Hepatocyte (in vitro differentiated cells): ENCODE data around the gene MEGF10. TPM values are rescaled to one million over a fixed set of nuclear protein-coding genes. Genes with fewer than 3 reads are reported as not detected.

Experiments used
- DNase-seq: peaks from one replicate; pipeline ENCODE4 v3.0.0-alpha.2; 2016; ENCODE audit warnings: low spot score
- H2AFZ ChIP-seq: fragments of 200-600 bp; sonication (generic); 2 replicates; pipeline ENCODE4 v1.6.0; 2016; ENCODE audit warnings: antibody characterized with exemption, mild to moderate bottlenecking
- H3K27ac ChIP-seq: fragments of 200-600 bp; sonication (generic); 2 replicates; pipeline ENCODE4 v1.5.1; 2016; ENCODE audit warnings: mild to moderate bottlenecking
- H3K27me3 ChIP-seq: fragments of 200-600 bp; sonication (generic); 2 replicates; pipeline ENCODE4 v1.6.1; 2016
- H3K36me3 ChIP-seq: fragments of 200-600 bp; sonication (generic); replicated peaks from 2 replicates; pipeline ENCODE4 v1.5.1; 2016; ENCODE audit warnings: low read depth; ENCODE audit not compliant: insufficient read depth
- H3K4me1 ChIP-seq: fragments of 200-600 bp; sonication (generic); 2 replicates; pipeline ENCODE4 v1.5.1; 2016; ENCODE audit warnings: mild to moderate bottlenecking, moderate library complexity; ENCODE audit not compliant: insufficient read depth
- H3K4me2 ChIP-seq: fragments of 200-600 bp; sonication (generic); 2 replicates; pipeline ENCODE4 v1.6.0; 2016
- H3K4me3 ChIP-seq: fragments of 200-600 bp; sonication (generic); 2 replicates; pipeline ENCODE4 v1.5.1; 2016; ENCODE audit warnings: mild to moderate bottlenecking
- H3K79me2 ChIP-seq: fragments of 200-600 bp; sonication (generic); 2 replicates; pipeline ENCODE4 v1.6.0; 2017; ENCODE audit warnings: mild to moderate bottlenecking
- H3K9me2 ChIP-seq: fragments of 200-600 bp; sonication (generic); replicated peaks from 2 replicates; pipeline ENCODE4 v1.6.0; 2017; ENCODE audit warnings: mild to moderate bottlenecking; ENCODE audit not compliant: insufficient read depth
- H3K9me3 ChIP-seq: fragments of 200-600 bp; sonication (generic); 2 replicates; pipeline ENCODE4 v1.5.1; 2016; ENCODE audit warnings: low read depth, mild to moderate bottlenecking
- H4K20me1 ChIP-seq: fragments of 200-600 bp; sonication (generic); 2 replicates; pipeline ENCODE4 v1.6.0; 2016; ENCODE audit warnings: mild to moderate bottlenecking; ENCODE audit not compliant: insufficient read depth, poor library complexity, severe bottlenecking
- EZH2 ChIP-seq: fragments of 200-600 bp; sonication (generic); IDR thresholded peaks from 2 replicates; pipeline ENCODE4 v1.6.1; 2016; ENCODE audit warnings: antibody characterized with exemption, mild to moderate bottlenecking, borderline replicate concordance
- EZH2phosphoT487 ChIP-seq: fragments of 200-600 bp; sonication (generic); IDR thresholded peaks from one replicate; pipeline ENCODE4 v1.6.1; 2018; ENCODE audit warnings: antibody characterized with exemption, mild to moderate bottlenecking, low read depth, moderate library complexity; ENCODE audit not compliant: unreplicated experiment, severe bottlenecking
- WGBS: methylation state at CpG from one replicate; pipeline ENCODE4 v1.1.6; 2016; ENCODE audit warnings: low lambda C conversion rate; ENCODE audit errors: missing lambda C conversion rate; 5-methylcytosine and 5-hydroxymethylcytosine counted together
- polyA plus RNA-seq: library from polyadenylated mRNA; unstranded; fragments of >200 nt; fragmentation: Nextera tagmentation; extraction: Ambion mirVana; gene quantifications from 2 replicates; pipeline ENCODE4 v1.2.1, GENCODE V29; 2016
- total RNA-seq: library from RNA; depleted of rRNA; stranded (reverse); fragments of >200 nt; gene quantifications from 2 replicates; pipeline ENCODE4 v1.2.3, GENCODE V29; 2014
- TF ChIP-seq, protein P1 (sequence below): fragments of 200-600 bp; sonication (generic); IDR thresholded peaks from 2 replicates; pipeline ENCODE4 v1.5.1; 2016; ENCODE audit warnings: antibody characterized with exemption, mild to moderate bottlenecking; ENCODE audit not compliant: poor library complexity

Gene MEGF10
- total and polyA plus RNA-seq, 2 experiments from 2014 or later = 1.7 to 6.7 TPM

DNA sequence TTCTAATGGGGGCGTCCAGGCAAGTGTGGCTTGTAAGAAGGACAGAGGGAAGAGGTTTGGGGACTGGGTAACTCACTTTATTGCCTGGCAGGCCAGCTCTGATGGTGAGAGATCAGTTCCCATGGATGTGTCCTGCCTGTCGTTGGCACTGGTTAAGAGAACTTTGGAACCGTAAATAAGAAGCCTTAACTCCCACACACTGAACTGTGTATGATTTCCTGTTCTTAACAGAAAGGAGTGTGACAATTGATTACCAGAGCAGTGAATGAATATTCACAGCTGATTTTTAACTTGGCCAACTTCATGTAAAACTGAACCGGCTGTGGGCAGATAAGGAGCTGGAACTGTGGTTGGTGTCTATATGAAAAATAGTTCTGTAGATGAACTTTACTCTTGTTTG, 63.2 kb downstream of the MEGF10 start:
- WGBS = 69% methylated on average over 4 of the region's 4 CpGs
- Histone ChIP-seq H3K36me3 (no peaks in the 10 kb centered on the region), H3K4me3 (no peak overlapping the region), H3K27ac (no peak overlapping the region), H3K4me2 (no peak overlapping the region), H3K9me3 (no peaks in the 10 kb centered on the region), H3K4me1 (peaks cover 3% of the 10 kb centered on the region), H3K27me3 (no peaks in the 10 kb centered on the region), H2AFZ (no peak overlapping the region), H3K79me2 (no peaks in the 10 kb centered on the region), H3K9me2 (no peaks in the 10 kb centered on the region), H4K20me1 (no peaks in the 10 kb centered on the region)
- DNase-seq = peak; percentile 17
- TF ChIP-seq, protein P1, sequence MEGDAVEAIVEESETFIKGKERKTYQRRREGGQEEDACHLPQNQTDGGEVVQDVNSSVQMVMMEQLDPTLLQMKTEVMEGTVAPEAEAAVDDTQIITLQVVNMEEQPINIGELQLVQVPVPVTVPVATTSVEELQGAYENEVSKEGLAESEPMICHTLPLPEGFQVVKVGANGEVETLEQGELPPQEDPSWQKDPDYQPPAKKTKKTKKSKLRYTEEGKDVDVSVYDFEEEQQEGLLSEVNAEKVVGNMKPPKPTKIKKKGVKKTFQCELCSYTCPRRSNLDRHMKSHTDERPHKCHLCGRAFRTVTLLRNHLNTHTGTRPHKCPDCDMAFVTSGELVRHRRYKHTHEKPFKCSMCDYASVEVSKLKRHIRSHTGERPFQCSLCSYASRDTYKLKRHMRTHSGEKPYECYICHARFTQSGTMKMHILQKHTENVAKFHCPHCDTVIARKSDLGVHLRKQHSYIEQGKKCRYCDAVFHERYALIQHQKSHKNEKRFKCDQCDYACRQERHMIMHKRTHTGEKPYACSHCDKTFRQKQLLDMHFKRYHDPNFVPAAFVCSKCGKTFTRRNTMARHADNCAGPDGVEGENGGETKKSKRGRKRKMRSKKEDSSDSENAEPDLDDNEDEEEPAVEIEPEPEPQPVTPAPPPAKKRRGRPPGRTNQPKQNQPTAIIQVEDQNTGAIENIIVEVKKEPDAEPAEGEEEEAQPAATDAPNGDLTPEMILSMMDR = no peak
- no peak for TF ChIP-seq EZH2phosphoT487
- no peak for TF ChIP-seq EZH2

DNA sequence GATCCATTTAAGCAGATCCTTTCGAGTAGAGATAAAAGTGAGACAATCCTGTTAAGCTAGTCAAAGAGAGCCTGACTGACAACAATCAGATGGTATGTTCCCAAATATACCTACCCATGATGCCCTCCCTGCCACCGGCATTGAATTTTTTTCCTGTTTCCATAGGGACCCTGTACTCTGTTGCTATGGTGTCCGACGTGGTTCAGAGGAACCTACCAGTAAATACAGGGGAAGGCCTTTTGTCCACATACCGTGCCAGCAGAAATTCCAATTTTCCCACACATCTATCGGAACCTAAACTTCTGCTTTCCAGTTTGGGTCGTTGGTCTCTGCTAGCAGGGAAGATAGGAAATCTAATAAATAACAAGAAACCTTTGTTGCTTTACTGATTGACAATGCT, 64.7 kb downstream of the MEGF10 start:
- H4K20me1 ChIP-seq = no peaks in the 10 kb centered on the region
- peaks cover 3% of the 10 kb centered on the region for H3K4me1 ChIP-seq
- no peak overlapping the region for H3K27ac ChIP-seq
- TF ChIP-seq, protein P1 = no peak
- no peak for TF ChIP-seq EZH2phosphoT487
- TF ChIP-seq EZH2 = no peak
- H2AFZ ChIP-seq = no peak overlapping the region
- 77% methylated on average over 7 of the region's 7 CpGs for WGBS
- H3K4me3 ChIP-seq = no peak overlapping the region
- no peaks in the 10 kb centered on the region for H3K27me3 ChIP-seq
- no peaks in the 10 kb centered on the region for H3K9me2 ChIP-seq
- H3K4me2 ChIP-seq = no peak overlapping the region
- no peak for DNase-seq
- no peaks in the 10 kb centered on the region for H3K79me2 ChIP-seq
- H3K36me3 ChIP-seq = no peaks in the 10 kb centered on the region
- no peaks in the 10 kb centered on the region for H3K9me3 ChIP-seq

- no peak for DNase-seq
- no peak overlapping the region for H3K27ac ChIP-seq
- no peaks in the 10 kb centered on the region for H3K36me3 ChIP-seq
- no peak overlapping the region for H3K4me2 ChIP-seq
- TF ChIP-seq EZH2phosphoT487 (no peak), EZH2 (no peak)
- TF ChIP-seq, protein P1 = no peak
- no peaks in the 10 kb centered on the region for H3K9me2 ChIP-seq
- H2AFZ ChIP-seq = no peak overlapping the region
- no peaks in the 10 kb centered on the region for H3K9me3 ChIP-seq
- no peaks in the 10 kb centered on the region for H4K20me1 ChIP-seq
- H3K4me3 ChIP-seq = no peak overlapping the region
- peaks cover 3% of the 10 kb centered on the region for H3K4me1 ChIP-seq
- H3K79me2 ChIP-seq = no peaks in the 10 kb centered on the region
- 84% methylated on average over 2 of the region's 2 CpGs for WGBS
- no peaks in the 10 kb centered on the region for H3K27me3 ChIP-seq
Measured at GRCh38 chr5:127358284-127358683, 67.7 kb downstream of the MEGF10 start.

DNA sequence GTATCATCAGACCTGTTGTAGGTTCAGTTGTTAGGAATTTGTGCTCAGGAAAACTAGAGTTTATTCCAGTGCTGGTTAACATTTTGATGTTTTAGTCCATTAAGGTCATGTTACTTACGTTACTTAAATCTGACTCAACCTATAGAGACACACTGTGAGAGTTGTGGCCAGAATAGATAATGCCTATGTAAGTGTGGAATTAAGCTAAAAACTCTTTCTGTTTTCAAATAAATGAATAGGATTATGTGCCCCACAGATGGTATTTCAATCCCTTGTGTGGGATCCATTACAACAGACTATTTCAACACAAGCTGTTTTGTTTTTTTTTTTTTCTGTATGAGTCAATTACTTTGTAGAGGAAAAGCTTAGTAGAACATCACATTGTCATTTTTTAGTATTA, 68.1 kb downstream of the MEGF10 start:
- no peaks in the 10 kb centered on the region for H3K9me3 ChIP-seq
- H4K20me1 ChIP-seq = no peaks in the 10 kb centered on the region
- H3K27ac ChIP-seq = no peak overlapping the region
- H2AFZ ChIP-seq = no peak overlapping the region
- no peak overlapping the region for H3K4me3 ChIP-seq
- peaks cover 3% of the 10 kb centered on the region for H3K4me1 ChIP-seq
- H3K9me2 ChIP-seq = no peaks in the 10 kb centered on the region
- no peak for DNase-seq
- no peaks in the 10 kb centered on the region for H3K36me3 ChIP-seq
- 77% methylated on average over 1 of the region's 1 CpG for WGBS
- TF ChIP-seq EZH2phosphoT487 = no peak
- TF ChIP-seq, protein P1 = no peak
- no peak for TF ChIP-seq EZH2
- no peak overlapping the region for H3K4me2 ChIP-seq
- no peaks in the 10 kb centered on the region for H3K79me2 ChIP-seq
- H3K27me3 ChIP-seq = no peaks in the 10 kb centered on the region
